Measurements from ENCODE around the gene ZKSCAN5. TPM values are rescaled to one million over a fixed set of nuclear protein-coding genes. Genes with fewer than 3 reads are reported as not detected.
A peak's percentile ranks its signal among the peaks of the same experiment; 100 is the strongest.

The ZKSCAN5 gene
- total and polyA plus RNA-seq, 2 of the 8 experiments (the other 6 are each of a cell fraction or from before 2014, with no cell fraction given), result 5.3 to 13.5 TPM

DNA sequence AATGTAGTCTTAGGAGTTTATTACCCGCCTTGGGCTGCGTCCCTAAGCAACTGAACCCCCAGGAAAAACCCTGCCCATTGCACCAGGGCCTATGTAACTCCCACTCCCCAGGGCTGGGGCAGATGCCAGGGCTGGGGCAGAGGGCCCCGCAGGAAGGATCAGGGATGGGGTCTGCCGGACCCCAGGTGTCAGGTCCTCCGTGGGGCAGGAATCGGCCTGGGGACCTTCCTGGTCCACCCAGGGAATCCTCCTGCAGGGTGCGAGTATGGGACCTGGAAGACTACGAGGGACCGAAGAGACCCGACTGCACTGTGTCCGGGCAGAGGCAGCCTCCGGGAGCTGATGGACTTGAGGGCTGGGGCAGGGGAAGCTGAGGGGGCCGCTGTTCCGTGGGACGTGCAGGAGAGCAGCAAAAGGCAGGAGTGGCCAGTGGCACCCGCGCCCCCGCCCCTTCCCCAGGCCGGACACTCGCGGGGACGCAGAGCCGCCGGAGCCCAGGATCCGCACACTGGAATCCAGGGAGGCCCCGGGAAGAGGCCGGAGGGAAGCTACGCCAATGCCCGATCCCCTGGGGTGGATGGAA, 36.0 kb upstream of the ZKSCAN5 start:
- Histone ChIP-seq H4K20me1 (replicated peaks in 1 of 2; ENCODE audit: control insufficient read depth in 1 of 2, insufficient read depth in 2 of 2, low read length in 2 of 2) (peaks cover 0 to 3% of the 10 kb centered on the region in 2 experiments), H3K9ac (replicated peaks in 1 of 4; ENCODE audit: extremely low read depth in 1 of 4, low read depth in 3 of 4, low read length in 3 of 4) (no peak overlapping the region; a peak in 1 of 7 replicates), H2BK15ac (ENCODE audit: low read length) (no peak overlapping the region), H3K27ac (ENCODE audit: low read depth, low read length) (no peak overlapping the region), H2BK20ac (ENCODE audit: low read length) (no peak overlapping the region), H2AFZ (ENCODE audit: low read length) (no peak overlapping the region), H3K4ac (replicated peaks; ENCODE audit: insufficient read length, low read depth, low read length) (no peak overlapping the region), H2AK5ac (ENCODE audit: low read depth, low read length) (no peak overlapping the region), H3K56ac (replicated peaks; ENCODE audit: insufficient read length, low read depth, low read length) (no peak overlapping the region), H4K5ac (ENCODE audit: insufficient read length, low read depth, low read length) (no peak overlapping the region), H2BK12ac (ENCODE audit: low read depth, low read length) (no peak overlapping the region), H3K18ac (ENCODE audit: extremely low read depth, low read length) (no peak overlapping the region), H3K23ac (ENCODE audit: insufficient read length) (no peak overlapping the region), H3K79me2 (ENCODE audit: control insufficient read depth in 1 of 2, insufficient read depth in 2 of 2, low read length in 2 of 2) (peaks cover 18 to 27% of the 10 kb centered on the region in 2 experiments), H4K91ac (replicated peaks; ENCODE audit: insufficient read length, low read length) (no peak overlapping the region), H3K14ac (ENCODE audit: insufficient read length) (no peak overlapping the region), H3K36me3 (ENCODE audit: control insufficient read depth in 2 of 4, insufficient read depth in 4 of 4, low read length in 3 of 4) (peaks cover 0 to 5% (median 4%) of the 10 kb centered on the region in 4 experiments; a peak in 5 of 8 replicates), H3K4me1 (replicated peaks in 1 of 4; ENCODE audit: control insufficient read depth in 3 of 4, insufficient read depth in 4 of 4, low read length in 3 of 4) (peaks cover 0 to 2% (median 0%) of the 10 kb centered on the region in 4 experiments; a peak in 1 of 7 replicates), H3K27me3 (replicated peaks in 1 of 4; ENCODE audit: control insufficient read depth in 3 of 4, extremely low read depth in 1 of 4, insufficient read depth in 3 of 4, low read length in 3 of 4) (no peaks in the 10 kb centered on the region), H3K79me1 (ENCODE audit: low read depth, low read length) (peaks cover 13% of the 10 kb centered on the region), H3K4me2 (ENCODE audit: insufficient read depth in 1 of 2, low read depth in 2 of 2, low read length in 2 of 2) (no peak overlapping the region), H2BK5ac (ENCODE audit: low read depth, low read length) (no peak overlapping the region), H3K4me3 (ENCODE audit: extremely low read depth in 1 of 4, insufficient read depth in 2 of 4, low read depth in 3 of 4, low read length in 4 of 4) (no peak overlapping the region), H4K8ac (ENCODE audit: extremely low read depth, insufficient read depth, low read length) (peak overlapping the region; percentile 75; the same call in 1 of the 2 replicates), H3K23me2 (ENCODE audit: low read depth, low read length) (peaks cover 13% of the 10 kb centered on the region), H3K9me3 (ENCODE audit: insufficient read depth in 2 of 2, low read depth in 1 of 2, low read length in 1 of 2) (no peaks in the 10 kb centered on the region), H2BK120ac (replicated peaks; ENCODE audit: low read depth, low read length) (no peak overlapping the region)
- FAIRE-seq (no peak), DNase-seq (ENCODE audit: low read depth in 1 of 2, low spot score in 2 of 2) (no peak)
- WGBS, 2 experiments (ENCODE audit: extremely low coverage in 1 of 2, insufficient coverage in 1 of 2, insufficient read length in 1 of 2, insufficient replicate concordance in 2 of 2, low coverage in 1 of 2, low lambda C conversion rate in 2 of 2, missing lambda C conversion rate in 1 of 2), result 94% methylated on average over 13 of the region's 29 CpGs; no CpG with 5 or more reads in 1 of the 2 experiments
- ChIA-PET POLR2A (ENCODE audit: partially characterized antibody) (interaction anchor here (0.9 to 8.6 kb wide), 6 partner anchors 10 to 60 kb away, joined by 3 to 63 read pairs (median 4); partner anchors contain the start of genes BUD31 and PDAP1), CTCF (ENCODE audit: partially characterized antibody) (no interaction called here)
- TF ChIP-seq ZNF274 (IDR thresholded peaks at IDR 0.05; ENCODE audit: borderline replicate concordance, extremely low read depth, low read length) (no peak), SP4 (IDR thresholded peaks at IDR 0.05; ENCODE audit: low read length) (no peak), NANOG (IDR thresholded peaks at IDR 0.05; ENCODE audit: insufficient read depth, low read depth, low read length, poor library complexity, severe bottlenecking) (no peak), GTF2F1 (IDR thresholded peaks at IDR 0.05; ENCODE audit: borderline replicate concordance, low read depth, low read length) (no peak), EGR1 (IDR thresholded peaks at IDR 0.05; ENCODE audit: borderline replicate concordance, low read depth, low read length) (no peak), GABPA (IDR thresholded peaks at IDR 0.05; ENCODE audit: borderline replicate concordance, insufficient read depth, low read length) (no peak), TBP (IDR thresholded peaks at IDR 0.05; ENCODE audit: low read depth, low read length) (no peak), KDM1A (IDR thresholded peaks at IDR 0.05; ENCODE audit: borderline replicate concordance, low read length) (no peak), SRF (IDR thresholded peaks at IDR 0.05; ENCODE audit: low read depth, low read length) (no peak), CREB1 (IDR thresholded peaks at IDR 0.05) (no peak)
- TF ChIP-seq, protein P1, sequence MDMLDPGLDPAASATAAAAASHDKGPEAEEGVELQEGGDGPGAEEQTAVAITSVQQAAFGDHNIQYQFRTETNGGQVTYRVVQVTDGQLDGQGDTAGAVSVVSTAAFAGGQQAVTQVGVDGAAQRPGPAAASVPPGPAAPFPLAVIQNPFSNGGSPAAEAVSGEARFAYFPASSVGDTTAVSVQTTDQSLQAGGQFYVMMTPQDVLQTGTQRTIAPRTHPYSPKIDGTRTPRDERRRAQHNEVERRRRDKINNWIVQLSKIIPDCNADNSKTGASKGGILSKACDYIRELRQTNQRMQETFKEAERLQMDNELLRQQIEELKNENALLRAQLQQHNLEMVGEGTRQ (IDR thresholded peaks at IDR 0.05; ENCODE audit: low read length), result no peak
- TF ChIP-seq, protein P2, sequence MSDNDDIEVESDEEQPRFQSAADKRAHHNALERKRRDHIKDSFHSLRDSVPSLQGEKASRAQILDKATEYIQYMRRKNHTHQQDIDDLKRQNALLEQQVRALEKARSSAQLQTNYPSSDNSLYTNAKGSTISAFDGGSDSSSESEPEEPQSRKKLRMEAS (IDR thresholded peaks at IDR 0.05), result no peak
